Measurements from ENCODE around the gene CERK. TPM values are rescaled to one million over a fixed set of nuclear protein-coding genes. Genes with fewer than 3 reads are reported as not detected.

The CERK gene
- total RNA-seq, 2 experiments from 2014 or later: 38.4 to 41.8 TPM

DNA sequence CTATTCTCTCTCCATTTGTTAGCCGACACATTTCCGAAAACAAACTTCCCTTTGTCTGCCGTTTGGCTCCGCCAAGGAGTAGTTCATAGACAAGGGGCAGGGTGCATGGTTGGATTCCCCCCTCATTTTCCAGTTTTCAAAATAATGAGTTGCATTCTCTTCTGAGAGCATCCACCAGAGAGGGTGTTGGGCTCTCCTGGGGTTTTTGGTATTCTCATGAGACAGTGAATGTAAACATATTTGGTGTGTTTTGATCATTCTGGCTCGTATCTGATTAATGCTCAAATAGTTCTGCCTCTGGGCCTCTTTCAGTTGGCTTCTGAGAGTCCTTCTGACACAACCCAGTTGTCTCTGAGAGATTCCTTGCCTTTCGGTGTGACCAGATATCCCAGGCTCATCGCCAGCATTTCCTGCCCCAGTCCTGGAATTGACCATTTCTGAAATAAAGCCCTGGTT lies 96.2 kb downstream of the CERK start:
- H3K27me3 Mint-ChIP-seq: no peaks in the 10 kb centered on the region

DNA sequence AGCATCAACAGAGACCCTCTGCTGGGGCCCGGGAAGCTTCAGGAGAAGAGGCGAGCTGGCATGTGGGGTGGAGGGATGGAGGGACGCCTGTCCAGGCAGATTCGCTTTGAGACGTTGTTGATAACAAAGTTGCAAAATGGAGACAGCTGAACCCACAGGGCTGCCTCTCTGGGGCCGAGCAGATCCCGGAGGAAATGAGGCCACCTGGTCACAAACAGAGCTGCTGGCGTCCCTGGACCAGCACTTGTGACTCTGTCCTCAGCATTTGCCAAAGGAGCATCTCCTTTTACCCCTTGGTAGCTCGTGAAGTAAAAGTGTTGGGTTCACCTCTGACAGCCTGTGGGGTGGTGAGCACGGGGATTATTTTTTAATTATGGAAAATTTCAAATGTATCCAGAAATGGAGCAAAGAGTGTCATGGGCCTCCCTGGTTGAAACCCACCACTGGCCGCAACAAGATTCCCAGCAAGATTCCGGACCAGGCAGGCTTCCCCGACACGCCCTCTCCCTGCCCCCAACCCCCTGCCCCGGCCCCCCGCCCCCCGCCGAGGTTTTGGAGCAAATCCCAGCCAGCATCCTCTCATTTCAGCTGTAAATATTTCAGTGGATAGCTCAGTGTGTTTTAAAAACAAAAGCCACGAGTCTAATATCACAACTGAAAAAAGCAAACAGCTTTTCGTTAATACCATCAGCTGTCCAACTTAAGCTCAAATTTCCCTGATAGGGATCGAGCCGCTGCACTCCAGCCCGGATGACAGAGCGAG lies 97.6 kb downstream of the CERK start:
- no peaks in the 10 kb centered on the region for H3K27me3 Mint-ChIP-seq
- H3K36me3 Mint-ChIP-seq (ENCODE audit: low read depth): no peaks in the 10 kb centered on the region
- intact Hi-C loops (cut with micrococcal nuclease): no loop called here
- H3K4me1 Mint-ChIP-seq (ENCODE audit: low read depth): no peaks in the 10 kb centered on the region
- no peak overlapping the region for H3K27ac Mint-ChIP-seq
- POLR2A ChIA-PET: interaction anchor here (0.6 to 1.2 kb wide), 3 partner anchors 17 to 1228 kb away, joined by 3 to 5 read pairs (median 3); no protein-coding TSS in a partner anchor
- ATAC-seq (no peak), DNase-seq (no peak)
- H3K4me3 Mint-ChIP-seq: no peak overlapping the region
- TF ChIP-seq, protein P1, sequence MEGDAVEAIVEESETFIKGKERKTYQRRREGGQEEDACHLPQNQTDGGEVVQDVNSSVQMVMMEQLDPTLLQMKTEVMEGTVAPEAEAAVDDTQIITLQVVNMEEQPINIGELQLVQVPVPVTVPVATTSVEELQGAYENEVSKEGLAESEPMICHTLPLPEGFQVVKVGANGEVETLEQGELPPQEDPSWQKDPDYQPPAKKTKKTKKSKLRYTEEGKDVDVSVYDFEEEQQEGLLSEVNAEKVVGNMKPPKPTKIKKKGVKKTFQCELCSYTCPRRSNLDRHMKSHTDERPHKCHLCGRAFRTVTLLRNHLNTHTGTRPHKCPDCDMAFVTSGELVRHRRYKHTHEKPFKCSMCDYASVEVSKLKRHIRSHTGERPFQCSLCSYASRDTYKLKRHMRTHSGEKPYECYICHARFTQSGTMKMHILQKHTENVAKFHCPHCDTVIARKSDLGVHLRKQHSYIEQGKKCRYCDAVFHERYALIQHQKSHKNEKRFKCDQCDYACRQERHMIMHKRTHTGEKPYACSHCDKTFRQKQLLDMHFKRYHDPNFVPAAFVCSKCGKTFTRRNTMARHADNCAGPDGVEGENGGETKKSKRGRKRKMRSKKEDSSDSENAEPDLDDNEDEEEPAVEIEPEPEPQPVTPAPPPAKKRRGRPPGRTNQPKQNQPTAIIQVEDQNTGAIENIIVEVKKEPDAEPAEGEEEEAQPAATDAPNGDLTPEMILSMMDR (IDR thresholded peaks at IDR 0.05): no peak
- no peaks in the 10 kb centered on the region for H3K9me3 Mint-ChIP-seq
- CTCF ChIA-PET: no interaction called here

More for the DNA sequence above, 96.2 kb downstream of the CERK start:
- ChIA-PET POLR2A (no interaction called here), CTCF (no interaction called here)
- no peak for DNase-seq
- intact Hi-C loops (cut with micrococcal nuclease): no loop called here
- Mint-ChIP-seq H3K9me3 (no peaks in the 10 kb centered on the region), H3K36me3 (ENCODE audit: low read depth) (no peaks in the 10 kb centered on the region), H3K4me3 (no peak overlapping the region), H3K27ac (no peak overlapping the region), H3K4me1 (ENCODE audit: low read depth) (no peaks in the 10 kb centered on the region)
- TF ChIP-seq, protein P1 (IDR thresholded peaks at IDR 0.05): no peak
- ATAC-seq: no peak

DNA sequence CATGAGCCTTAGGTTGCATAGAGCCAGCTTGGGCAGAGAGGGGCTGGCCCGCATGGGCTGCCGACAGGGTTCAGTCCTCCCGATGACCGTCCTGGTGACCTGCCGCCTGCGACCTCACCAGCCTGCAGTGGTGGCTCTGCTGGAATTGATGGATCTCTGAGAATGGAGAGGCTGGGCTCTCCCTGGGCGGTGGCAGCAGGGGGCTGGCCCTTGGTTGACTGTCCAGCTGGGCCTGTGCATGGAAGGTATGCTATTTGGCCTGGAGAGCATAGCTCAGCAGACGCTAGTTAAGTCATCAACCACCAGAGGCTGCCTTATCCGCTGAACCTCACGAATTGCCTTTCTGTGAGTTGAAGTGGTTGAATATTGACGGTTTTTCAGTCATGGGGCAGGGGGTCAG lies 98.2 kb downstream of the CERK start:
- H3K27ac Mint-ChIP-seq: no peak overlapping the region
- TF ChIP-seq, protein P1 (IDR thresholded peaks at IDR 0.05): no peak
- POLR2A ChIA-PET: interaction anchor here (0.6 kb wide), 1 partner anchor 1229 kb away, joined by 3 read pairs; no protein-coding TSS in a partner anchor
- no peaks in the 10 kb centered on the region for H3K27me3 Mint-ChIP-seq
- no peaks in the 10 kb centered on the region for H3K4me1 Mint-ChIP-seq (ENCODE audit: low read depth)
- no peaks in the 10 kb centered on the region for H3K9me3 Mint-ChIP-seq
- ATAC-seq: no peak
- no peaks in the 10 kb centered on the region for H3K36me3 Mint-ChIP-seq (ENCODE audit: low read depth)
- CTCF ChIA-PET: no interaction called here
- no peak for DNase-seq
- no peak overlapping the region for H3K4me3 Mint-ChIP-seq
- intact Hi-C loops (cut with micrococcal nuclease): no loop called here

DNA sequence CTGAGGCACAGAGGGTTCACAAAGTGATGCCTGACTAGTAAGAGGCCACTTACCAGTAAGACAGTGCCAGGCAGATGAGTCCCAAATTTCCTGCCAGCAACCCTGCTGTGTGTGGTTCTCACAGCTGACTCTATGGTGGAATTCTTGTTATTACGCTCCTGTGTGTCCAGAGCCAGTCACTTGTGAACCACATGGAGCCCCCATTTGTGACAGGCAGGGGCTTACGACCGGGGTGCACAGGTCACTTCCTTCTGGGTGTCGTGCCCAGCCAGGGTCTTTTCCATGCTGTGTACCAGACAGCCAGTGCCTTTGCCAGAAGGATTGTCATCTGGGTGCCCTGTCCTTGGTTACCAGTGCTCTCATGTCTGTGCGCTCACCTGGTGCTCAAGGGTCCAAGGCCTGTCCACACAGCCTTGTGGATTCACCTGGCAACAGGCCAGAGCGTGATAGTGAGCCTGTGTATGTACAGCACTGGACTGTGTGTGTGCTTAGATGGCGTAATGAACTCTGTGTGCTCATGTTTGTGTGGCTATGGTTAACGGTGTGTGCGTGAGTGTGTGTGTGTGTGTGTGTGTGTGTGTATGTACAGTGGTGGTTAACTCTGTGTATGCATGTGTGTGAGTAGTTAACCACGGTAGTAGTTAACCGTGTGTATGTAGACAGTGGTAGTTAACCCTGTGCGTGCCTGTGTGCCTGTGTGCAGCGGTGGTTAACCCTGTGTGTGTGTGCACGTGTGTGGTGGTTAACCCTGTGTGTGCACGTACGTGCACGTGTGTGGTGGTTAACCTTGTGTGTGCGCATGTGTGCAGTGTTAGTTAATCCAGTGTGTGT lies 99.2 kb downstream of the CERK start:
- CTCF ChIA-PET: no interaction called here
- H3K4me3 Mint-ChIP-seq: no peak overlapping the region
- no peaks in the 10 kb centered on the region for H3K9me3 Mint-ChIP-seq

More for the DNA sequence above, 99.2 kb downstream of the CERK start:
- intact Hi-C loops (cut with micrococcal nuclease): no loop called here
- POLR2A ChIA-PET: no interaction called here
- DNase-seq (no peak), ATAC-seq (no peak)
- TF ChIP-seq, protein P1 (IDR thresholded peaks at IDR 0.05): no peak
- H3K27ac Mint-ChIP-seq: no peak overlapping the region
- H3K36me3 Mint-ChIP-seq (ENCODE audit: low read depth): no peaks in the 10 kb centered on the region
- H3K4me1 Mint-ChIP-seq (ENCODE audit: low read depth): no peaks in the 10 kb centered on the region
- no peaks in the 10 kb centered on the region for H3K27me3 Mint-ChIP-seq
